GM10847 (cell line): ENCODE data around the gene KRT77.

Experiments used
- POLR2A ChIP-seq: IDR thresholded peaks from 2 replicates; pipeline ENCODE4 v1.6.1; 2011; ENCODE audit not compliant: insufficient read length; ENCODE audit errors: extremely low read depth

The KRT77 gene

GRCh38 chr12:52730383-52730782, 27.1 kb upstream of the KRT77 start:
- no peak for TF ChIP-seq POLR2A

GRCh38 chr12:52729147-52729546, 25.8 kb upstream of the KRT77 start:
- no peak for TF ChIP-seq POLR2A

GRCh38 chr12:52728374-52728773, 25.1 kb upstream of the KRT77 start:
- no peak for TF ChIP-seq POLR2A

- no peak for TF ChIP-seq POLR2A
Measured at GRCh38 chr12:52727037-52727436, 23.7 kb upstream of the KRT77 start.

GRCh38 chr12:52726451-52726850, 23.1 kb upstream of the KRT77 start:
- no peak for TF ChIP-seq POLR2A

- TF ChIP-seq POLR2A = no peak
Measured at GRCh38 chr12:52724384-52724783, 21.1 kb upstream of the KRT77 start.

- no peak for TF ChIP-seq POLR2A
Measured at GRCh38 chr12:52722680-52723079, 19.4 kb upstream of the KRT77 start.

GRCh38 chr12:52721838-52722470, 18.6 kb upstream of the KRT77 start:
- TF ChIP-seq POLR2A = no peak

- no peak for TF ChIP-seq POLR2A
Measured at GRCh38 chr12:52720365-52720886, 17.1 kb upstream of the KRT77 start.

- no peak for TF ChIP-seq POLR2A
Measured at GRCh38 chr12:52716061-52716460, 12.7 kb upstream of the KRT77 start.

- no peak for TF ChIP-seq POLR2A
Measured at GRCh38 chr12:52715416-52715815, 12.1 kb upstream of the KRT77 start.

GRCh38 chr12:52714887-52715281, 11.6 kb upstream of the KRT77 start:
- no peak for TF ChIP-seq POLR2A

- no peak for TF ChIP-seq POLR2A
Measured at GRCh38 chr12:52713960-52714886, 10.9 kb upstream of the KRT77 start.

GRCh38 chr12:52710730-52711129, 7.4 kb upstream of the KRT77 start:
- TF ChIP-seq POLR2A = no peak

- TF ChIP-seq POLR2A = no peak
Measured at GRCh38 chr12:52708010-52708409, 4.7 kb upstream of the KRT77 start.

GRCh38 chr12:52704464-52704863, 1.1 kb upstream of the KRT77 start:
- no peak for TF ChIP-seq POLR2A
